HG03280 (cell line): ENCODE results near the gene ASCC3.
A peak's percentile ranks its signal among the peaks of the same experiment; 100 is the strongest.
"Not testable (repeated sequence)": the region's sequence is repeated elsewhere in the genome, so short reads cannot be mapped to it uniquely, and the experiment has no call there.

Experiments used
- ATAC-seq: cut with Tn5 transposase; IDR thresholded peaks from one replicate; pipeline ENCODE4 v1.9.1; 2021; ENCODE audit warnings: mild to moderate bottlenecking, moderate library complexity; ENCODE audit not compliant: unreplicated experiment

The ASCC3 gene

DNA sequence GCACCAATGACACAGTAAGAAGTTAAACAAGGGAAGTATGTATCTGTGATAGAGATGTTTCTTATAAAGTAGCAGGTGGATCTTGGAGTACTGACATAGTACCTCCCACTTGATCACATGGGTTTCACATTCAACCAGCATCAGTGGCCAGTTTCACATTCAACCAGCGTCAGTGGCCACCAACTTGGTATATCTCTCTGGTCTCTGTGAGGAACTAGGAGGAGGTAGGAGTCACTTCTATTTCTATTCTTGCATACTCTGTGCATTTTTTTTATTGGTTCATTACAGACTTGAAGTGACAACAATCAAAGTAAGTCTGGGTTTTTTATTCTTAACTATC is 216.1 kb downstream of the ASCC3 start:
- ATAC-seq = peak; percentile 98

DNA sequence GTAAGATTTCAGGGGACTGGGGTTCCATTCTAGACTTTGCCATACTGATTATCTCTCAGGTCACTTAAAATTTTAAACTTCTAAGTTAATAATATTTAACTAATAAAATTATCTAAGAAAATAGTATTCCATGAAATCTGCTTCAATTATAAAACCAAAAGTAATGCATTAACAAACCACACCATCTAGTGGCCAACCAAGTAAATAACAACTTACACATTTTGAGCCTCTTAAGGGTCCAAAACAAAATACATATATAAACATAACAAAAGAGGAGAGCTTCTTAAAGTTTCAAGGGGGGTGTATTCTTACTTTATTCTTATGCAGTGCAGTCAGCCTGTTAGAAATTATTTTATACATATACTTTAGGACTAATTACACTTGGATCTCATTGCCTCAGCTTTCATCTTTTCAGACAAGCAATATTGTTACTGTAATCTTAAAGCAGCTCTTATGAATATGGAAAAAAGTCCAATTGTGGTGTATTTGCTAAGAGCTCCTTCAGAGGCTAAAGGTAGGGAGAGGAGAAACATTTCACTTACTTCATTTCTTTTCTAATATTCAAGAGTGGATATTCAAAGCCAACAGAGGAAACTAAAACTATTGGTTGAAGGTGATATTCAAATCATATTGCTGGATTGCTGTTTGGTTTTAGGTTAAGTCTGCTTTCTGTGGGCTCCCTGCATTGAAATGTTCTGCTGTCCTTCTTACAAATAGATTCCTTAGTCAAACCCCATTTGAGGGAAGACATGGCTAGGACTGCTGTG is 216.7 kb downstream of the ASCC3 start:
- peak; percentile 38 for ATAC-seq

DNA sequence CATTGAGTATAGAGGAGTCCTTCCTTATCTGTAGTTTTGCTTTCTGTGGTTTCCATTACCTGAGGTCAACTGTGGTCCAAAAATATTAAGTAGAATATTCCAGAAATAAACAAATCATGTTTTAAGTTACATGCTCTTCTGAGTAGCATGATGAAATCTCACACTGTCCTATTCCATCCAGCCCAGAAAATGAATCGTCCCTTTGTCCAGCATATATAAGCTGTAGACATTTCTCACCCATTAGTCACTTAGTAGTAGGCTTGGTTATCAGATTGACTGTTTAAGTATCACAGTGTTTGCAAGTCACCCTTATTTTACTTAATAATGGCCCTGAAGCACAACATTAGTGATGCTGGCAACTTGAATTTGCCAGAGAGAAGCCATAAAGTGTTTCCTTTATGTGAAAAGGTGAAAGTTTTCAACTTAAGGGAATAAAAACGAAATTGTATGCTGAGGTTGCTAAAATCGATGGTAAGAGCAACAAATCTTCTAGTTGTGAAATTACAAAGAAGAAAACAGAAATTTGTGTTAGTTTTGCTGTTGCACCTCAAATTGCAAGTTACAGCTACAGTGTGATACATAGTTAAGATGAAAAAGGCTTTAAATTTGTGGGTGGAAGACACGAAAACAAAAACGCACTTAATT is 217.8 kb downstream of the ASCC3 start:
- ATAC-seq = no peak

DNA sequence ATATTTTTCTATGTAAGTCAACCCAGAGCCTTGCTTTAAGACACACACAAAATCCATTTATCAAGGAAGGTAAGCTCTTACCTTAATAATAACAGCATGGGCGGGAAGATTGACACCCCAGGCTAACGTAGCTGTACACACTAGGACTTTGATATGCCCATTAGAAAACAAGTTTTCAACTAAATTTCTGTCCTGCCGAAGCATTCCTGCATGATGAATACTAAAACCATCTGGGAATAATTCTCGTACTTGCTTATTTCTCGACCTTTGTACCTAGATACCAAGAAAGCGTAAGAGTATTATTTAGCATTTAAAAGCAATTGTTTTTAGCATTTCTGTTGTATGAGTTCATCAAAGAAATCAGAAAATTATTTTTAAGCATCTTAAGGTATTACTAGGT is 218.9 kb downstream of the ASCC3 start:
- ATAC-seq = no peak

DNA sequence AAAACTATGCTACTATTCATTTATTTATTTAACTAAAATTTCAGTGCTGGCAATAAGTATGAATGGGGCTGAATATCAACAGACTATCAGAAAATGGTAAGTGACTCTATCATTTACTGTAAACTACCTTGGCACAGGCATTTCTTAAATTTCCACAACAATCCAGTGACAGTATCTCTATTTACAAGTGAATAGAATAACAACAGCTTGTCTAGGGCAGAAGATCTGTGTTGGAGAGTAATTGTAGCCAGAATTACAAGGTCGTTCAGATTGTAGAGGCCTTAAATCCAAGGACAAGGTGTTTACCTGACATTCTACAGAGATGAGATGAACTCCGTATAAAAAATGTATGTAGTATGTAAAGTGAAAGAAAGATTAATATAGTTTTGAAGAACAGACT is 222.6 kb downstream of the ASCC3 start:
- no peak for ATAC-seq

DNA sequence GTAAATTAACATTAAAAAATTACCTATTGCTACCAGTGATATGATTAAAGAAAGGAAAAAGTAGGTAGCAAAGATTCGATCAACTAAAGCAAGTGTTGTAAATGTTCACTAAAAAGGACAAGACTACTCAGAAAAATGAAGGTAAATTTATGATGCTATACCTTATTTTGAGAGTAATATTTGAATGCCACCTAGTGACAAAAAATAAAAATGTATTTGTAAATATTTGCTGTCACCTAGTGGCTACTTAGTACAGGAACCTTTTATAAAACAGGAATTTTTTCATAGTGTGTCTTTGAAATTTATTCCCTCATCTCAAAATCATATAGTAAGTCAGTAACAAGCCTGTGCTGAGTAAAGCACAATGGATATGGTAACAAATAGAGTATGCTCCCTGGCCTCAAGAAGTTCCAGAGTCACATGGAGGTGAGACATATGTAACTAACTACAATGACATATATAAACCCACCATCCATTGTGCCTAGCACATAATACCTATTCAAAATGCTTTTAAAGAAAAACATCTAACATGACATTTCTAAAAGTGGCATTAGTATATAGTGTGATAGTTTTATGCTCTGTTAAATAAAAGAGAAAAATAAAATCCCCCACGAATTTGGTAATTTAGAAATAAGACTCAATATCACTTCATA is 223.3 kb downstream of the ASCC3 start:
- ATAC-seq = peak; percentile 68

DNA sequence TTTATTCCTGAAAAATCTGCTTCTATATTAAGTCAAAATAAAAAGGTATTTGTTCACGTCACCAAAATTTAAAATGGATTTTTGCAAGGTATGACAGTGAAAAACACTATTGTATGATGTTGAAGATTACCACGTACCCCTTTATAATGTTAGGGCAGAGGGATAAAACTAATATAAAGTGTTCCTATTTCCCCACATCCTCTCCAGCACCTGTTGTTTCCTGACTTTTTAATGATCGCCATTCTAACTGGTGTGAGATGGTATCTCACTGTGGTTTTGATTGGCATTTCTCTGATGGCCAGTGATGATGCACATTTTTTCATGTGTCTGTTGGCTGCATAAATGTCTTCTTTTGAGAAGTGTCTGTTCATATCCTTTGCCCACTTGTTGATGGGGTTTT is 240.0 kb downstream of the ASCC3 start:
- not testable (repeated sequence) for ATAC-seq

DNA sequence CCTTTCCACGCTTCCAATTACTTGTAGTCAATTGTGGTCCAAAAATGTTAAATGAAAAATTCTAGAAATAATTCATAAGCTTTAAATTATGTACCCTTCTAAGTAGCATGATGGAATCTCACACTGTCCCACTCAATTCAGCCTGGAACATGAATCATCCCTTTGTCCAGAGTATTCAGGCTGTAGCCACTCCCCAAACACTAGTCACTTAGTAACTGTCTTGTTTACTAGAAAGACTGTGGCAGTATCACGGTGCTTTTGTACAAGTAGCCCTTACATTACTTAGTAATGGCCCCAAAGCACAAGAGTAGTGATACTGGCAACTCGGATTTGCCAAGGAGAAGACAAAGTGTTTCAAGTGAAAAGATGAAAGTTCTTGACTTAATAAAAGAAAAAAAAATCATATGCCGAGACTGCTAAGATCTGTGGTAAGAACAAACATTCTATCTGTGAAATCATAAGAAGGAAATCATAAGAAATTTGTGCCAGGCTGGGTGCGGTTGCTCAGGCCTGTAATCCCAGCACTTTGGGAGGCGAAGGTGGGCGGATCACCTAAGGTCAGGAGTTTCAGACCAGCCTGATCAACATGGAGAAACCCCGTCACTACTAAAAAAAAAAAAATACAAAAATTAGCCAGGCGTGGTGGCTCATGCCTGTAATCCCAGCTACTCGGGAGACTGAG is 247.9 kb downstream of the ASCC3 start:
- ATAC-seq = no peak

DNA sequence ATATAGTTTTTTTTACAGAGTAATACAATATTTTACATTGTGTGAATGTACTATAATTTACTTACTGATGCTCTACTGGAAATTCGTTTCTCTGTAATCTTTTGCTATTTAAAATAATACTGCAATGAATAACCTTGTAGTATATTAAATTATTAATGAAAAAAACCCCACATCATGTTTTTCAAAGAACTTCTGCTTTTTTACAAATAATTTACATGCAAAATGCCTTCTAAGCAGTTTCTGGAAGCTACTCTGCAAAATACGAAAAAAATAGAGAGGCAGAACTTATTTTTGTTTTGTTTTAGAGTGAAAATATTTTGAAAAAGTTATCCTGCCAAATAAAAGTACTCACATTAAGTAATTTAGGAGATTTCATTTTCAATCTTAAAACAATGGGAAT is 250.6 kb downstream of the ASCC3 start:
- no peak for ATAC-seq

DNA sequence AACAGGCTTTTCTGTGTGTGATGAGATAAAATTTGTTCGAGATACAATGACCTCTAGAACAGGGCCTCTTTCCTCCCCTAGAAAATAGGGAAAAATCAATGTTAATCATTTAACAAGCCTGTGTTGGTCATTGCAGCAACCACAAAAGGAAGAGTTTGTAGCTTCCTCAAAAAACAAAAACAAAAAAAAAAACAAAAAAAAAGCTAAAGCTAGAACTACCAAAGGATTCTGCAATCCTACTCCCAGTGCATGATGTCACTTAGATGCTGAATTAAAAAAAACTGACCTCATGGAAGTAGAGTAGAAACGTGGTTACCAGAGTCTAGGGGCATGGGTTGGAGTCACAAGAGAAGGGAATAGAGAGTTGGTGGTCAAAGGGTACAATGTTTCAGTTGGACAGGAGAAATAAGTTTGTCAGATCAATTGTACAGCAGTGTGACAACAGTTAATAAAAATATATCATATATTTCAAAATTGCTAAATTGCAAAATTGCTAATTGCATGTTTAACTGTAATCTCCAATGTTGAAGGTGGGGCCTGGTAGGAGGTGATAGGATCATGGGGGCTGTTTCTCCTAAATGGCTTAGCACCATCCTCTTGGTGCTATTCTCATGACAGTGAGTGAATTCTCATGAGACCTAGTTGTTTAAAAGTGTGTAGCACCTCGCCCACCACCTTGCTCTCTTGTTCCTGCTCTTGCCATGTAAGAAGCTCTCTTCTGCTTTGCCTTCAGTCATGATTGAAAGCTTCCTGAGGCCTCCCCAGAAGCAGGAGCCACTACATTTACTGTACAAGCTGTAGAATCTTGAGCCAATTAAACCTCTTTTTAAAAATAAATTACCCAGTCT is 253.0 kb downstream of the ASCC3 start:
- ATAC-seq = no peak

DNA sequence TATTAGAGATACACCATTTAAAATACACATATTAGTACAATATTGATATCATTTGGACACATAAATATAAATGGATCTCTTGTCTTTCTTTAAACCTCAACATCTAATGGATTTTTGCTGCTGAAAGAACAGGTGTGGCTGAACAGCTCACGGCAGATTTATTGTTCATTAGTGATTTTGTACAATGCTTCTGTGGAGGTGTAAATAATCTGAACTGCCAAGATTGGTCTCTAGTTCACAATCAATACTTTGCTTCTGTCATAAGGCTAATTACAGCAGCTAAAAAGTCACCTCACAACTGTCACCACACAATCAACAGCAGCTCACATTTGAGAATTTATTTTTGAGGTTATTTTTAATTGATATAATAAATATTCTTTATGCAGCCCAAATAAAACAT is 254.4 kb downstream of the ASCC3 start:
- ATAC-seq = no peak

DNA sequence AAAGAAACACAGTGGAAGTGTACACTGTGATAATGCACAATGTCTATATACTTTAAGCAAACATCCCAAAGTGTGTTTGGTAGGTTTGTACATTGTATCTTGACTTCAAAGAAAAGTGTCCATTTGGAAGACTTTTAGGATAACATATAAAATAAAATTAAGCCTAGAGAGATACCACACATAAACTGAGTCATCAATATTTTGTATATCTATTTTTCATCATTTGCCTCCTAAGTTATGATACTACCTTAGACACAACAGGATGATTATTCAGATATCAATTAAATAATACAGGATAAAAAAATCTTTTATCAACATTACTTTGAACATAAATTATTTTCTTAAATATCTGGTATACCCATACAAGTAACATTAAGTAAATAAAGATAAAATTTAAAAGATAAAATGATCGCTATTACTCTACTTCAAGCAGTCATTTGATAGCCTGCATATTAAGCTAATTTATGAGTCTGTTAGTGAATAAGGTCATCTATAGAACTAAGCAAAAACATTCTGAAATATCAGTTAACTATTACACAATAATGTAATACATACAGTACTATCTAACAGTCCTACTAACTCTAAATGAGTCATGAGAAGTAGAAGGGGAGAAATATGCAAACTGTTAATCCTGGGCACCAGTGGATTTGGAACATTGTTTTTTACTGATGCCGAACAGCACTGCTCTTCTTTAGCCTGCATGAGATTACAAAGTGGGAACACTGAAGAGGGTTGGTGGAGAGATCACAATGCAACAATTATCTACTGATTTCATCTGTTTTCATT is 258.0 kb downstream of the ASCC3 start:
- no peak for ATAC-seq

DNA sequence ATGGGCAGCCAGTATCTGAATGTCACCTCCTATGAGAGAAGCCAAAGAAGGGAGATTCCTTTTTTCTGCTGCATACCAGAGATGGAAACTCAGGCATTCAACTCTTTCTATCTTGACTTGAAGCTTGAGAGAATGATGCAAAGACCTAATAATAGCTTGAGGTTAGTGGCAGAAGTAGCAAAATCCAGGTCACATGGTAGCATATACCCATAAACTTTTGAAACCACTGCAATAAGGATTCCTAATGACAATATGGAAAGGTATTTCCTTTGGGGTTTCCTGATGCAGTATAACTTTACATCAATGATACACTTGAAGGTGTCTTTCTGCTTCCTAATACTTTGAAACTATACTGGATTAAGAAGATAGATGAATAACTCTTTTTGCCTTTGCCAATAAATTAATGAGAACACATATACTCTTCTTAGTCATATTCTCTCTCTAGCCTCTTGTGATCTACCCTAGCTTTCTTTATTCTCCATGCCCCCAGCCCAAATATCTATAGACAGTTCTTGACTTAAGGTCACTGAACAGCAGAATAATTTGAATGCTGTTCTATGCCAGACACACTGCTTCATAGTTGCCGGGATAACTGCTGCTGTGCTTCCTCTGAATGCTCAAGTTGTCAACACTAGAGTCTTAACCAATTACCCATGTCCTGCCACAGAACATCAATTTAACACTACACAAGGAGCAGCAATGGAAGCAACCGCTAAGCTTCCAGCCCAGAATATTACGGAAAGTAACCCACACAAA is 260.9 kb downstream of the ASCC3 start:
- ATAC-seq = no peak

DNA sequence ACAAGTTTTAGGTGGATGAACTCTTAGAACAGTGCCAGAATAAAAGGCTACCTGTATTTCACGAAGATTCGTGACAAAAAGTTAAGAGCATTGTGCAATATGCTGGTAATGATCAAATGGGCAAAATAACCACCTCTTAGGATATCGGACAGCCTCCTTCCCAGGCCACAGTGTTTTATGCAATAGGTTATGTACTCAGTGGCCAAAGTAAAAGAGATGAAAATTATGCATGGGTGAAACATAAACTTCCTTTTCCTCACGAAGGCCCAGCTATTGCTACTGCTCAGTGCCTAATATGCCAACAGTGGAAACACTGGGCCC is 262.8 kb downstream of the ASCC3 start:
- no peak for ATAC-seq

DNA sequence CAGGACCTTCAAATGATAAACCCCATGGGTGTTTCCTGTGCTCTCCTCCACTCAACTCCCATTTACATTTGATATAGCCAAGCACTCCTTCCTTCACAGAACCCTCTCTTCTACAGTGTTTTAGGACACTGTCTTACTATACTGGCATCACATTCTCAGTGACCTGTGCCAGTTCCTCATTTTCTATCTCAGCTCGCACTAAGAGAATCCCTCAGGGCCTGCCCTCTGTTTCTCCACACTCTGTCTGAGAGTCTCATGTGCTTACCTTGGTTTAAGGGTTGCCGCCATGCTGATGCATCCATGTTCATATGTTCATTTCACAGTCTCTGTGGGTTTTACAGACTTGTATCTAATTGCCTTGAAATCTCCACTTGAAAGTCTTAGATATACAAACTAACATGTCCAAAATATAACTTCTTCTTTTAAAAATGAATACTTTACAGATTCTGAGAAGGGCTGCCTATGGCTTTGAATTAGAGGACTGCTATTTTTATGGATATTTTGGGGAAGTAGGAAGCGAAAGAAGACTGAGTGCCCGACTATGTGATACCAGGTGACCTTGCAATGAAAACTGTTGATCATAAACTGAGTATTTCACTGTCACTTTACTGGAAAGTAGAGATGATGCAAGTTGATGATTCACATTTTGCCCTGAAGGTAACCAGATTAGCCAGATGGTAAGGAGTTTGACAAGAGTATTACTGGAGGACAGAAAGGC is 263.3 kb downstream of the ASCC3 start:
- ATAC-seq = no peak

DNA sequence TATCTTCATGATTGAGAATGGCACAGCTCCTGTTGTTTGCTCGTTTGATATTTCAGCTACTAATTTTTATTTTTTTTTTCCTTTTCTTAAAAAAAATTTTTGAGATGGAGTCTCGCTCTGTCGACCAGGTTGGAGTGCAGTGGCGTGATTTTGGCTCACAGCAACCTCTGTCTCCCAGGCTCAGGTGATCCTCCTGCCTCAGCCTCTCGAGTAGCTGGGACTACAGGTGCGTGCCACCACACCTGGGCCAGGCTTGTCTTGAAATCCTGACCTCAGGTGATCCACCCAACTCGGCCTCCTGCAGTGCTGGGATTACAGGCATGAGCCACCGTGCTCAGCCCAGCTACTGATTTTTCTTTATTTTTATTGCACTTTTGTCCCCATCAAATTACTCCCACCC is 266.2 kb downstream of the ASCC3 start:
- no peak for ATAC-seq

DNA sequence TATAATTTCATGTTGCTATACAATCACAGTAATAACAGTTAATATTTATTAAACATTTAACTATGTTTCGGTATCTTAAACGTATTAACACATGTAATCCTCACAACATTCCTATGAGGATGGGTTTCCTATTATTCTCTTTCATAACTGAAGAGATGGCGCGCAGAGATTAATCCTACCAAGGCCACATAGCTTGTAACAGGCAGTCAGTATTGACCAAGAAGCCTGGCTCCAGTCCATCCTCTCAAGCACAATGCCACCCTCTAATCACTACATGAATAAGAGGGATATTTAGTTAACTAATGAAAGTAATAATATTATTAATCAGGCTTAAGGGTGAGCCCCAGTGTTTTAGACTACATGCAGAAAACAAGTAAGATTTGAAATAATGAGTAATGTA is 266.7 kb downstream of the ASCC3 start:
- no peak for ATAC-seq

DNA sequence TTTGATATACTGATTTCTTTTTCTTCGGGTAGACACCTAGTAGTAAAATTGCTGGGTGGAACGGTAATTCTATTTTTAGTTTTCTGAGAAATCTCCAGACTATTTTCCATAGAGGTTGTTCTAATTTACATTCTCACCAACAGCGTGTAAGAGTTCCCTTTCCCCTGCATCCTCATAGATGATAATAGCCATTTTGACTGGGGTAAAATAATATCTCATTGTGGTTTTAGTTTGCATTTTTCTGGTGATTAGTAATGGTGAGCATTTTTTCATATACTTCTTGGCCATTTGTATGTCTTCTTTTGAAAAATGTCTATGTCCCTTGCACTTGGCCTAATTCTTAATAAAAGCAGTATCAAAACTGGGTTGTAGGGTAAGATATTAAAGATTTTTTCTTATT is 267.5 kb downstream of the ASCC3 start:
- ATAC-seq = no peak

DNA sequence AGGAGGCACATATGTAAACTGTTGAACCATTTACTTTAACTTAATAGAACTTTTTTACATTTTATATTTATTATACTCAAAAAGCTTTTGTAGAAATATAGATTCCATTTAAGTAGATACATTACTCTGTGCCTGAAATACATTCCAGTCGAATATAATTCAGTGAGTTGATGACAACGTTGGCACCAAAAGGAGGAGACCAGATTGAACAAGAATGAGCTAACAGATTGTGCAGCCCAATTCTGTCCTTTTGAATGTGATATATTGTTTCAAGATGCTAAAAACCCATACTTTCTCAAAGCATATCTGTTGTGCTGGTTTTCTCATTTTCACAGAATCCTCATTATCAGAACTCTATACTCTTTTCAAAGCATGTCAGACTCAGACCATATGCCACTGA is 269.0 kb downstream of the ASCC3 start:
- no peak for ATAC-seq
